NCI-H510A treated with DMSO at 0.1 percent for 48 hours (cell line): ENCODE data around the gene GPX6.
"Not testable (repeated sequence)": the region's sequence is repeated elsewhere in the genome, so short reads cannot be mapped to it uniquely, and the experiment has no call there.

Source experiments
- DNase-seq: peaks from one replicate; lab custom pipeline; 2025; lab: John Stamatoyannopoulos, UW

The GPX6 gene

DNA sequence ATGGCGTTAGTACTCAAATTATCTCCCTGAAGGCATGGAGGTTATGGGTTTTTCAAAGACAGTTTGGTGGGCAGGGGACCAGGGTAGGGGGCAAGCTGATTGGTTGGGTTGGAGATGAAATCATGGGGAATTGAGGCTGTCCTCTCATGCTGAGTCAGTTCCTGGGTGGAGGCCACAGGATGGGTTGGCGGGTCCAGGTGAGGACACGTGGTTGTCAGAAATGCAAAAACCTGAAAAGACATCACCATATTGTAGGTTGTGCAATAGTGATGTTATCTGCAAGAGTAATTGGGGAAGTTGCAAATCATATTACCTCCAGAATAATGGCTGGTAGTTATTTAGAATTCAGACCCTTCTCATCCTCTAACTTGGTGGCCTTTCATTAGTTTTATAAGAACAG is 30.1 kb downstream of the GPX6 start:
- no peak for DNase-seq

DNA sequence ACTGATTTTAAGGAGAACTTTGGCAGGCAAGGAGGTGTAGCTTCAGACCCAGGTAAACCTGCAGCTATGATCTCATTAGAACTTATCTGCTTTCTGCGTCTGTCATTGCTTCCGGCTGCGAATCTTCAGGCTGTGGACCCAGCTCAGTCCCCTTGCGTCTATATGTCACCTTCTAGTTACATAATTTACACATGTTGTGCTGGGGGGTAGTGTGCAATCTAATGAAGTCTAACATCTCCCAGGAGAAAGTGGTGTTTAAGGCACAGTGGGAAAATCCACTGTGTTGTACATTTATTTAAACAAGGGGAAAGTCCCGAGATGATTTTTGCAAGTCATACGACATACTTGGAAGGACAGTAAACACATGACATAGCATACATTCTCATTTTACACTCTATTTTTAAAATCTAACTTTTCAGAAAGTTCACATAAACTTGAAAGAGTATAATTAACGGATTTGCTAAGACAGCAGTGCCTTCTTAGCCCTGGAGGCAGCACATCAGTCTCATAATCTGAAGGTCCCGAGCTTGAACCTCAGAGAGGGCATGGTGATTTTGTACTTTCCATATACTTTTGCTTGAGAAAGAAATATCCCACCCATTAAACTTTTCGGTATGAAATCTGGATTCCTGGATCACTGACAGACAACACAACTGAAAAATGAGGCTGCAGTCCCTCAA is 35.2 kb downstream of the GPX6 start:
- no peak for DNase-seq

DNA sequence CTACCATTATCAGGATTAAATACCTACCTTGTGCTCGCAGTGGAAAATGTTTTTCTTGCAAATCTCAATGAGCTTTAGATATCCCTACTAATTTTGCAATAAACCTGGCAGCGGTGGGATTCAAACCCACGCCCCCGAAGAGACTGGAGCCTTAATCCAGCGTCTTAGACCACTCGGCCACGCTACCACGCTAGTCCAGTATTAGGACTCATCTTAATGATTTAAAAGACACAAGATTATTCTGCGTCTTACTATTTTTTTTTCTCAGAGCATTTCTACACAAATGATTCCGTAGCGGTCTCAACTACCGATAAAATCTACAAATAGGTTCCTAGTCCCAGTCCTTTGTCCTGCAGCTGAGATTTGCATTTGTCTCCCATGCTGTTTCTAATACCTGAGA is 37.1 kb downstream of the GPX6 start:
- no peak for DNase-seq

DNA sequence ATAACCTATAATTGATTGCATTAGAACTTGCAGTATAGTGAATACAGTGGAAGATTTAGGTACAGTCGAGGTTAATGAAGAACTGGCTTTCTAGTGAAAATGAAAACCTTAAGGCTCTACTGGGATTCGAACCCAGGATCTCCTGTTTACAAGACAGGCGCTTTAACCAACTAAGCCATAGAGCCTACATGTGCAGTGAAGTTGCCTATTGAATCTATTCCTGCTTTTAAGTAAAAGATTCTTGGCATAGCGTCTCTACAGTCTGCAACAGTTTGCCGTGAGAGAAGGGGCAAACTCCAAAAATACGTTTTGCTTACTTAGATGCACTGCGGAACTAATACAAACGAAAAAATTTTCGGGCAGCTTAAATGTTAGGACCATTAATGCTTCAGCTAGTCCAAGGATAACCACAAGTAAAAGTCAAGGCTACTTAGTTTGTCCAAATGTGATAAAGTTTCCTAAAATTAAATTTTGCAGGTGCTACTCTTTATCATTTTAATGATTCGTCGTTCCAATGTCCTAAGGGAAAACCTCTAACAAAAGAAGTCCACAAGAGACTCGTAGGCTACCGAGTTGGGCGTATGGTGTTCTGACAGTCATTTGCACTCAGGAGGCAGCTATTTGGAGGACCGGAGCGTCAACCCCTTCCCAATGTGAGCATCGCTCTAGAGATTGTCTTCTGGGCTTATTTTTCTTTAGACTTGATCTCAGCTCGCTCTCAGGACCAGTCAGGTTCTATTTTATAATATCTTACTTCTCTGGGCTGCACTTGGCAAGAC is 41.0 kb downstream of the GPX6 start:
- DNase-seq = no peak

DNA sequence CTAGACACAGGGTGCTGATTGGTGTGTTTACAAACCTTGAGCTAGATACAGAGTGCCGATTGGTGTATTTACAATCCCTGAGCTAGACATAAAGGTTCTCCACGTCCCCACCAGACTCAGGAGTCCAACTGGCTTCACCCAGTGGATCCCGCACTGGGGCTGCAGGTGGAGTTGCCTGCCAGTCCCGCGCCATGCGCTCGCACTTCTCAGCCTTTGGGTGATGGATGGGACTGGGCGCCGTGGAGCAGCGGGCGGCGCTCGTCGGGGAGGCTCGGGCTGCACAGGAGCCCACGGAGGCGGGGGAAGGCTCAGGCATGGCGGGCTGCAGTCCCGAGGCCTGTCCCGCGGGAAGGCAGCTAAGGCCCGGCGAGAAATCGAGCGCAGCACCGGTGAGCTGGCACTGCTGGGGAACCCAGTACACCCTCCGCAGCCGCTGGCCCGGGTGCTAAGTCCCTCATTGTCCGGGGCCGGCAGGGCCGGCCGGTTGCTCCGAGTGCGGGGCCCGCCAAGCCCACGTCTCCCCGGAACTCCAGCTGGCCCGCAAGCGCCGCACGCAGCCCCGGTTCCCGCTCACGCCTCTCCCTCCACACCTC is 46.3 kb downstream of the GPX6 start:
- not testable (repeated sequence) for DNase-seq

DNA sequence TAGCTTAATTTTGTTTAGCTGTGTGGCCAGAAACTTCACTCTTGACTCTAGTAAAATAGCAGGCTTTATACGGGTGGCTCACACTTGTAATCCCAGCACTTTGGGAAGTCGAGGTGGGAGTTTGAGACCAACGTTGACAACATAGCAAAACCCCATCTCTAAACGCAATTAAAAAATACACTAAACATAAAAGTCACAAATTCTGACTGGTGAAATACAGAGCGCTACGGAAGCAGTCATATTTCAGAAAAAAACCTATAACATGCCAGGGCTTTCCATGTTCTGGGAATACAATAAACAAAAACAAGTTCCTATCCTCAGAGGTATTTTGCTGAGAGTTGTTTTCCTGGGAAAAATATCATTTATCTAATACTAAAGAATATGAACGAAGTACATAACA is 47.5 kb downstream of the GPX6 start:
- DNase-seq = no peak

DNA sequence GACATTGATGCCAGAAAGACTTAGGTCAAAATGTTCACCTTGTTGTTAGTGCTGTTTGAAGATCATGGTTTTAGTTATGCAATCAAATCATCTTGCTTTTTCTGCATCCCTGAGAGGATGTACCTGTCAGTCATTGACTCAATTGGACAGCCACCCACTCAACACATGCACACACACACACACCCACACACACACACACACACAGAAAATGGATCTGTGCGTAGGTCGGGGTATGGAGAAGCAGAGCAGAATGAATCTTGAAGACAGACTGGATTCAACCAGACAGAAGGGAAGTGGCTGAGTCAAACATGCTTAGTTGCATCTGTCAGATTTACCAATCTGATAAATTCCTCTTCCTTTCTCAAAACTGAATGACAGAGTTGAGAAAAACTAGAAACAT is 53.2 kb downstream of the GPX6 start:
- no peak for DNase-seq

DNA sequence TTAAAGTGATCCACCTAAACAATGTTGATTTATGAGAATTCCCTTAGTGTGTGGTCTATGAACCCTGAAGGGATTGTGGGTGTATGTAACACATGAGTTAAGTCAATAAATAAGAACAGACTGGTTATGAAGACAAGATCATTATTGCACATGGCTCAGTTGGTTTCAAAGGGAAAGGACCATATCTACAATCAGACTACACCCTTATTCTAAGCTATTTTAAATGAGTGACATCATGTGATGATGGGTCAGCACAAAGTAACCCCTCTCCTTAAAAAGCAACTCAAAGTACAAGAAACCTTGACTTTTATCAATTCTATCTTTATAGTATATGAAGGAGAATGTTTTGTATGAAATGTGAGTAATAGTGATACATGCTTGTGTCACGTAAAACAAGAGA is 57.0 kb downstream of the GPX6 start:
- no peak for DNase-seq
